GM23248 (cell line): Measurements from ENCODE around the gene PCED1B.

ENCODE experiments used
- EZH2 ChIP-seq: fragments of 200-600 bp; sonication (generic); IDR thresholded peaks from 2 replicates; pipeline ENCODE4 v1.6.1; 2018; ENCODE audit warnings: antibody characterized with exemption, mild to moderate bottlenecking; ENCODE audit not compliant: insufficient read depth, poor library complexity, severe bottlenecking
- EZH2phosphoT487 ChIP-seq: fragments of 200-600 bp; sonication (generic); IDR thresholded peaks from 2 replicates; pipeline ENCODE4 v1.6.1; 2018; ENCODE audit warnings: antibody characterized with exemption, moderate library complexity, mild to moderate bottlenecking, low read depth; ENCODE audit not compliant: insufficient read depth

- TF ChIP-seq EZH2 (no peak), EZH2phosphoT487 (no peak)
Observed at GRCh38 chr12:47066278-47067025, 13.0 kb upstream of the PCED1B start.
